IMR-90 (cell line): Measurements from ENCODE around the gene RAPGEF1. TPM values are rescaled to one million over a fixed set of nuclear protein-coding genes. Genes with fewer than 3 reads are reported as not detected.

ENCODE experiments used
- ATAC-seq: fragments of 200-7000 bp; cut with Tn5 transposase; 2 replicates; pipeline ENCODE4 v1.9.1; 2020; ENCODE audit warnings: low read depth, mild to moderate bottlenecking, moderate library complexity
- BruUV-seq: library from RNA; stranded (reverse); fragments of 400-500 nt; replicated peaks from 2 replicates; lab custom pipeline; 2021; lab: Mats Ljungman, UMichigan
- CTCF ChIA-PET: fragments of 300-600 bp; formaldehyde crosslinking; extraction: SDS; loops from one replicate; lab custom pipeline; 2021; ENCODE audit warnings: antibody characterized with exemption; lab: Yijun Ruan, JAX
- POLR2A ChIA-PET: fragments of 300-600 bp; sonication (Branson Sonifier 250); formaldehyde crosslinking; loops from one replicate; lab custom pipeline; 2022; ENCODE audit warnings: antibody characterized with exemption; ENCODE audit not compliant: unreplicated experiment; lab: Charles Lee
- DNase-seq: peaks from one replicate; pipeline ENCODE4 v3.0.0; 2013
- H2AFZ ChIP-seq: replicated peaks from 2 replicates; pipeline ENCODE3; 2013; ENCODE audit warnings: low read length, mild to moderate bottlenecking; ENCODE audit not compliant: poor library complexity
- H2AK5ac ChIP-seq: 2 replicates; pipeline ENCODE4 v1.6.1; 2013; ENCODE audit warnings: low read depth, low read length, inconsistent platforms
- H2AK9ac ChIP-seq: replicated peaks from 2 replicates; pipeline ENCODE3; 2013; ENCODE audit warnings: mild to moderate bottlenecking, low read depth, low read length, moderate library complexity; ENCODE audit not compliant: poor library complexity
- H2BK120ac ChIP-seq: 2 replicates; pipeline ENCODE4 v1.6.1; 2013; ENCODE audit warnings: low read depth, low read length, inconsistent platforms
- H2BK15ac ChIP-seq: 3 replicates; pipeline ENCODE4 v1.6.1; 2013; ENCODE audit warnings: low read depth, low read length, inconsistent platforms
- H2BK20ac ChIP-seq: 2 replicates; pipeline ENCODE4 v1.6.1; 2013; ENCODE audit warnings: low read depth, mild to moderate bottlenecking, inconsistent platforms, low read length, moderate library complexity
- H2BK5ac ChIP-seq: 2 replicates; pipeline ENCODE4 v1.6.1; 2013; ENCODE audit warnings: mild to moderate bottlenecking, low read depth, low read length, inconsistent platforms; ENCODE audit not compliant: poor library complexity, severe bottlenecking
- H3K14ac ChIP-seq: replicated peaks from 2 replicates; pipeline ENCODE4 v1.6.1; 2013; ENCODE audit warnings: low read depth, low read length, inconsistent platforms
- H3K18ac ChIP-seq: 2 replicates; pipeline ENCODE4 v1.6.1; 2013; ENCODE audit warnings: low read depth, low read length, control low read depth
- H3K23ac ChIP-seq: 2 replicates; pipeline ENCODE4 v1.6.1; 2013; ENCODE audit warnings: low read depth, low read length, inconsistent platforms
- H3K27ac ChIP-seq: 2 replicates; pipeline ENCODE4 v1.5.1; 2013; ENCODE audit warnings: mild to moderate bottlenecking, control low read depth, low read length; ENCODE audit not compliant: insufficient read depth
- H3K27me3 ChIP-seq: 2 replicates; pipeline ENCODE4 v1.6.1; 2013; ENCODE audit warnings: low read length; ENCODE audit not compliant: control insufficient read depth, insufficient read depth
- H3K36me3 ChIP-seq: 2 replicates; pipeline ENCODE4 v1.6.1; 2013; ENCODE audit warnings: low read length, mixed read lengths; ENCODE audit not compliant: control insufficient read depth, insufficient read depth
- H3K4ac ChIP-seq: 2 replicates; pipeline ENCODE4 v1.6.1; 2013; ENCODE audit warnings: low read depth, low read length, inconsistent platforms
- H3K4me1 ChIP-seq: 2 replicates; pipeline ENCODE4 v1.6.1; 2013; ENCODE audit warnings: low read length, mixed read lengths; ENCODE audit not compliant: control insufficient read depth, insufficient read depth
- H3K4me2 ChIP-seq: 2 replicates; pipeline ENCODE4 v1.6.1; 2013; ENCODE audit warnings: low read depth, mild to moderate bottlenecking, control low read depth, low read length, moderate library complexity
- H3K4me3 ChIP-seq: 2 replicates; pipeline ENCODE4 v1.5.1; 2013; ENCODE audit warnings: low read depth, mild to moderate bottlenecking, control low read depth, low read length, moderate library complexity; ENCODE audit not compliant: insufficient read depth
- H3K56ac ChIP-seq: 2 replicates; pipeline ENCODE4 v1.6.1; 2013; ENCODE audit warnings: low read length, inconsistent platforms; ENCODE audit not compliant: insufficient read depth; ENCODE audit errors: extremely low read depth
- H3K79me1 ChIP-seq, 2 experiments: 2 replicates each; pipeline ENCODE4 v1.6.1; 2013; ENCODE audit warnings: low read length in 2 of 2, inconsistent platforms in 1 of 2, low read depth in 1 of 2
- H3K9ac ChIP-seq: 2 replicates; pipeline ENCODE4 v1.6.1; 2013; ENCODE audit warnings: low read depth, low read length, control low read depth
- H3K9me1 ChIP-seq: 2 replicates; pipeline ENCODE4 v1.6.1; 2013; ENCODE audit warnings: low read length, inconsistent platforms; ENCODE audit not compliant: insufficient read depth
- H3K9me3 ChIP-seq: 2 replicates; pipeline ENCODE4 v1.6.1; 2013; ENCODE audit warnings: low read length; ENCODE audit not compliant: control insufficient read depth, insufficient read depth
- H4K20me1 ChIP-seq: 2 replicates; pipeline ENCODE4 v1.6.1; 2013; ENCODE audit warnings: low read length, inconsistent platforms; ENCODE audit not compliant: insufficient read depth
- H4K5ac ChIP-seq: 2 replicates; pipeline ENCODE4 v1.6.1; 2013; ENCODE audit warnings: mild to moderate bottlenecking, low read depth, low read length, control low read depth
- H4K8ac ChIP-seq, 2 experiments: 2 replicates each; pipeline ENCODE4 v1.6.1; 2013; ENCODE audit warnings: low read depth in 2 of 2, low read length in 2 of 2, control low read depth in 1 of 2, inconsistent platforms in 1 of 2
- H4K91ac ChIP-seq: 2 replicates; pipeline ENCODE4 v1.6.1; 2013; ENCODE audit warnings: low read depth, low read length, inconsistent platforms; ENCODE audit not compliant: insufficient read depth
- BHLHE40 ChIP-seq: fragments of 150-350 bp; IDR thresholded peaks from 2 replicates; pipeline ENCODE4 v1.6.1; 2016; ENCODE audit warnings: mild to moderate bottlenecking, low read depth, low read length
- CHD1 ChIP-seq: IDR thresholded peaks from 2 replicates; pipeline ENCODE4 v1.6.1; 2012; ENCODE audit warnings: low read depth, low read length, improper control_type of control experiment
- FOS ChIP-seq: fragments of 150-350 bp; IDR thresholded peaks from 2 replicates; pipeline ENCODE4 v1.6.1; 2016; ENCODE audit warnings: low read depth, low read length
- MAFK ChIP-seq: IDR thresholded peaks from 2 replicates; pipeline ENCODE4 v1.6.1; 2012; ENCODE audit warnings: low read depth, low read length, improper control_type of control experiment
- MAZ ChIP-seq: IDR thresholded peaks from 2 replicates; pipeline ENCODE4 v1.6.1; 2012; ENCODE audit warnings: low read depth, mild to moderate bottlenecking, low read length, improper control_type of control experiment, moderate library complexity, borderline replicate concordance
- MXI1 ChIP-seq: IDR thresholded peaks from 2 replicates; pipeline ENCODE4 v1.6.1; 2012; ENCODE audit warnings: low read depth, mild to moderate bottlenecking, low read length, moderate library complexity, borderline replicate concordance
- NFE2L2 ChIP-seq: fragments of 150-350 bp; IDR thresholded peaks from 2 replicates; pipeline ENCODE4 v1.6.1; 2016; ENCODE audit warnings: low read depth, mild to moderate bottlenecking, low read length
- POLR2A ChIP-seq: IDR thresholded peaks from 2 replicates; pipeline ENCODE4 v1.6.1; 2012; ENCODE audit warnings: mild to moderate bottlenecking, low read depth, low read length
- WGBS, 2 experiments: methylation state at CpG; one replicate each; pipeline versions ENCODE4 v1.1.5 to v1.1.7; 2013; ENCODE audit warnings: missing lambda C conversion rate in 2 of 2; ENCODE audit not compliant: insufficient read length in 1 of 2; ENCODE audit errors: extremely low coverage in 2 of 2; 5-methylcytosine and 5-hydroxymethylcytosine counted together
- dilution Hi-C: fragments of 300-500 bp; cut with HindIII; formaldehyde crosslinking; loops from one replicate; pipeline ENCODE4 v1.14.3; 2018; ENCODE audit warnings: low sequenced_read_pairs; ENCODE audit not compliant: unreplicated experiment
- in situ Hi-C: fragments of 300-500 bp; cut with MboI; formaldehyde crosslinking; loops from 3 replicates; pipeline ENCODE4 v1.14.3; 2019; ENCODE audit warnings: low sequenced_read_pairs, inconsistent platforms, mixed read lengths
- intact Hi-C: fragments of 100-400 bp; cut with micrococcal nuclease; formaldehyde crosslinking; loops from 2 replicates; pipeline ENCODE4 v1.10.0; 2022
- polyA plus RNA-seq, 3 experiments: library from polyadenylated mRNA; depleted of rRNA; stranded (reverse); fragments of >200 nt; gene quantifications; 2 replicates each; pipeline ENCODE4 v1.2.3, GENCODE V29; 2012; ENCODE audit warnings: low replicate concordance in 1 of 3
- total RNA-seq: library from RNA; depleted of rRNA; stranded (reverse); fragments of >200 nt; gene quantifications from 2 replicates; pipeline ENCODE4 v1.2.3, GENCODE V29; 2012
- TF ChIP-seq, protein P1 (sequence below): fragments of 150-350 bp; IDR thresholded peaks from 2 replicates; pipeline ENCODE4 v1.6.1; 2016; ENCODE audit warnings: low read depth, mild to moderate bottlenecking, low read length, moderate library complexity, borderline replicate concordance
- TF ChIP-seq, protein P2 (sequence below): fragments of 150-350 bp; IDR thresholded peaks from 2 replicates; pipeline ENCODE4 v1.6.1; 2017; ENCODE audit warnings: mild to moderate bottlenecking, antibody characterized with exemption, low read length, low read depth

RAPGEF1 gene
- total and polyA plus RNA-seq, 2 of the 4 experiments (the other 2 are of a cell fraction), result 13.1 to 22.3 TPM

DNA sequence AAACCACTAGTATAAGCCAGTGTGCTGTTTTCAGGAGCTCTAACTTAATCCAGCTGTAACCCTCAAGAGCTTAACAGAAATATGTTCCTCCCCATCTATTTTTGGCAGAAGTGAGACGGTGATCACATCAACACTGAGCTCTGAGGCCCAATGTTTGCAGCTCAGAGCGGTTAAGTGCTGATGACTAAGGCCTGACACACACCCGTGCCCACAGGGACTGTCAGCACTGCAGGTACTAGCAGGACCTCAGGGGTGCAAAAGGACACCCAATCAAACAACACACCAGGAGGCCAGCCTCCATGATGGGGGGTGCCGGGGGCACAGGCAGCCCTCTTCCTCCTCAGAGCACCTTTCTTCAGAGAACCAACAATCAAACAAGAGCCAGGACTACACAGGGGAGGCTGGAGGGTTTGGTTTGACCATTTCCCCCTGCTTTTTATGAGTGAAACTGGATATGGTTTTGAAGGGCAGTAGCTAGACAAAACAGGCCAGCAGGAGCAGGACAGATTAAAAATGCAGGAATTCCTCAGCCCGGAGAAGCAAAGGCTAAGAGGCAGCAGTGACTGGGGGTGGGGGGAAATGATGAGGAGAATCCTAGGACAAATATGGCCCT, 61.3 kb downstream of the RAPGEF1 start (continued):
- no peak for TF ChIP-seq CHD1
- peak; percentile 96 for TF ChIP-seq BHLHE40
- peak; percentile 24; the same call in 1 of the 2 replicates for TF ChIP-seq POLR2A

DNA sequence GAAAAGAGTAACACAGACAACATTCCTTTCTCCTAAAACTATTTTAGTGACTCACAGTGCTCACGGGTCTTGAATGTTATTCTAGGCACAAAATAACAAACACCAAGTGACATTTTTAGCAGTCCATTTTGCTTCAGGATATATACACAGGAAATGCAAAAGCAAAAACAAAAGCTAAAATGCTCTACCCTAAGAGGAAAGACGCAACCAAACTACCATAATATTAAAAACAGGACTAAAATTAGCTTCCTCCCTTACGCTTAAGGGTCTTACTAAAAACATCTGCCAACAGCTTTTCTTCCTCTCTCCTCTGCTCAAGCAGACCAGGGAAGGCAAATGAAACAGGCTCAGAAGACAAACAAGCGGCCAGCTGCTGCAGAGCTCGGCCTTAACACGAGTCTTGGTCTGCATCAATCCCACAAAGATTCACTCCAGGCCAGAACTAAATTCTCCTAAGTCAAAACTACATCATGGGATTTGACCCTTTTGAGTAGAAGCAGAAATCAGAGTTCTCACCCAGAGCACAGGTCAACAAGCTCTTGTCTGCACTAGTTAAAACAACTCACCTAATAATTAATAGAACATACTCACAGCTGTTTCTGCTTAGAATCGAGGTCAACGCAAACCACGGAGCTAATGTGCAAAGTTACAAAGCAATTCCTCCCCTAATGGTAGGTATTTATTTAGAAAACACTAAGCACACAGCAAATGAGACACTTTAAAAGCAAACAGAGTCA, 62.3 kb downstream of the RAPGEF1 start:
- peak overlapping the region; percentile 19 for H4K5ac ChIP-seq
- peak overlapping the region; percentile 72 for H3K18ac ChIP-seq
- H4K20me1 ChIP-seq, result peaks cover 46% of the 10 kb centered on the region
- H3K4me2 ChIP-seq, result peak overlapping the region; percentile 79
- no peak overlapping the region for H2AK9ac ChIP-seq
- no peaks in the 10 kb centered on the region for H3K9me3 ChIP-seq
- no peaks in the 10 kb centered on the region for H3K27me3 ChIP-seq
- BruUV-seq, result no TSS peak
- ChIA-PET POLR2A (interaction anchor here (0.5 kb wide), 1 partner anchor 113 kb away, joined by 3 read pairs; no protein-coding TSS in a partner anchor), CTCF (interaction anchor here (1.0 to 1.8 kb wide), 3 partner anchors 19 to 77 kb away, joined by 3 to 5 read pairs (median 3); no protein-coding TSS in a partner anchor)
- peaks cover 28% of the 10 kb centered on the region for H3K4me1 ChIP-seq
- H3K79me1 ChIP-seq, result peaks cover 26 to 73% of the 10 kb centered on the region in 2 experiments
- H2AK5ac ChIP-seq, result peak overlapping the region; percentile 29
- peak overlapping the region; percentile 91 for H3K27ac ChIP-seq
- peak overlapping the region; percentile 82 for H4K91ac ChIP-seq
- H2BK15ac ChIP-seq, result peak overlapping the region; percentile 66; the same call in 2 of the 3 replicates
- peak overlapping the region; percentile 81 for H2BK20ac ChIP-seq
- peak overlapping the region in 1 of 2 experiments; percentile 75; a peak in 2 of 4 replicates for H4K8ac ChIP-seq
- peak; percentile 65 for ATAC-seq
- H3K4ac ChIP-seq, result peak overlapping the region; percentile 77
- WGBS, 2 experiments, result 0% methylated on average over 4 of the region's 9 CpGs; no CpG with 5 or more reads in 1 of the 2 experiments
- dilution Hi-C loops, result no loop called here
- H2BK5ac ChIP-seq, result peak overlapping the region; percentile 61
- peak overlapping the region; percentile 72; the same call in 1 of the 2 replicates for H3K56ac ChIP-seq
- H3K14ac ChIP-seq, result peak overlapping the region; percentile 54
- H3K36me3 ChIP-seq, result no peaks in the 10 kb centered on the region
- intact Hi-C loops, result loop anchor here (1.0 to 5.0 kb wide), 4 partner anchors 9 to 69 kb away; no protein-coding TSS in a partner anchor
- in situ Hi-C loops, result no loop called here
- H2BK120ac ChIP-seq, result peak overlapping the region; percentile 75
- H3K4me3 ChIP-seq, result peak overlapping the region; percentile 5; the same call in 1 of the 2 replicates
- no peak overlapping the region for H2AFZ ChIP-seq
- peak; percentile 83 for DNase-seq
- peak overlapping the region; percentile 15; the same call in 1 of the 2 replicates for H3K23ac ChIP-seq
- 0 out of 2 replicates have a peak overlapping the region, but pooled peaks have one; percentile 8 for H3K9ac ChIP-seq
- peaks cover 29% of the 10 kb centered on the region for H3K9me1 ChIP-seq
- TF ChIP-seq POLR2A, result no peak
- TF ChIP-seq MAFK, result no peak
- TF ChIP-seq CHD1, result no peak
- TF ChIP-seq NFE2L2, result no peak
- no peak for TF ChIP-seq MAZ
- no peak for TF ChIP-seq MXI1
- TF ChIP-seq FOS, result peak; percentile 55
- TF ChIP-seq, protein P1, sequence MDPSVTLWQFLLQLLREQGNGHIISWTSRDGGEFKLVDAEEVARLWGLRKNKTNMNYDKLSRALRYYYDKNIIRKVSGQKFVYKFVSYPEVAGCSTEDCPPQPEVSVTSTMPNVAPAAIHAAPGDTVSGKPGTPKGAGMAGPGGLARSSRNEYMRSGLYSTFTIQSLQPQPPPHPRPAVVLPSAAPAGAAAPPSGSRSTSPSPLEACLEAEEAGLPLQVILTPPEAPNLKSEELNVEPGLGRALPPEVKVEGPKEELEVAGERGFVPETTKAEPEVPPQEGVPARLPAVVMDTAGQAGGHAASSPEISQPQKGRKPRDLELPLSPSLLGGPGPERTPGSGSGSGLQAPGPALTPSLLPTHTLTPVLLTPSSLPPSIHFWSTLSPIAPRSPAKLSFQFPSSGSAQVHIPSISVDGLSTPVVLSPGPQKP, result no peak
- TF ChIP-seq, protein P2, sequence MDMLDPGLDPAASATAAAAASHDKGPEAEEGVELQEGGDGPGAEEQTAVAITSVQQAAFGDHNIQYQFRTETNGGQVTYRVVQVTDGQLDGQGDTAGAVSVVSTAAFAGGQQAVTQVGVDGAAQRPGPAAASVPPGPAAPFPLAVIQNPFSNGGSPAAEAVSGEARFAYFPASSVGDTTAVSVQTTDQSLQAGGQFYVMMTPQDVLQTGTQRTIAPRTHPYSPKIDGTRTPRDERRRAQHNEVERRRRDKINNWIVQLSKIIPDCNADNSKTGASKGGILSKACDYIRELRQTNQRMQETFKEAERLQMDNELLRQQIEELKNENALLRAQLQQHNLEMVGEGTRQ, result no peak
